NCI-H2227 (cell line): ENCODE data around the gene SVEP1.
"Not testable (repeated sequence)": the region's sequence is repeated elsewhere in the genome, so short reads cannot be mapped to it uniquely, and the experiment has no call there.

Source experiments
- DNase-seq: peaks from one replicate; lab custom pipeline; 2025; ENCODE audit not compliant: unreplicated experiment; lab: John Stamatoyannopoulos, UW

Gene SVEP1

DNA sequence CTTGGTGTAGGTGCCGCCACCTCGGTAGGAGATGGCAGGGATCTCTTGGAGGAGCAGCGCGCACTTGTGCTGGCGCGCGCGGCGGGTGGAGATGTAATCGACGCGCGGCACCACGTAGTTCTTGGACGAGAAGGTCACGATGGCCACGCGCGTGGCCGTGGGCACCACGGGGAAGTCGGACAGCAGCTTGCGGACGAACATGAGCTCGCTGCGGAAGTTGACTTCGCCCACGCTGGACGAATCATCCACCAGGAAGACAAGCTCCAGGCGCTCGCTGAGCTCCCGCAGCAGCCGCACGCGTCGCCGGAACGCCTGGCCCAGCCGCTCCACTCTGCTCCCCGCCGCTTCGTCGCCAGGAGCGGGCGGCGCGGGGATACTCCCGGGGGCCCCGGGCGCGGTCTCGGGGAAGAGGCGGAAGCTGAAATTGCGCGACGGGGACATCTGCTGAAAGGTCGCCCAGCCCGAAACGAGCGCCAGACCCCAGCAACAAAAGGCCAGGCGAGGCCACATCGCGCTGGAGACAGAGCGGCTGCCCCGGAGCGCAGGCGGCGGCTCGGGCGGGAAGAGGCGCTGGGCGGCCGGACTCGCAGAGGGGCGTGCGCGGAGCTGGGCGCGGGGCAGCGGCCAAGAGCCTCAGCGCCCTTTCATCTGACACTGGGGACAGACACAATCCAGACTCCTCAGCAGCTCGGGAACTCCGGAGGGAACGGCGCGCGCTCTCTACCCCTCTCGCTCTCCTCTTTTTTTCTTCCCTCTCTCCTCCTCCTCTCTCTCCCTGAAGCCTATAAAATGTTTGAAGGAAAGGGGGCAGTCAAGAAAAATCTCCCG, at the start of gene SVEP1:
Gene SVEP1 (minus strand): TSS at position 708 of the 828 bp plus-strand sequence. CDS start 198 bp downstream, at position 510.
- DNase-seq = no peak

- DNase-seq = no peak
Measured at GRCh38 chr9:110626101-110626829, 46.7 kb upstream of the SVEP1 start.

DNA sequence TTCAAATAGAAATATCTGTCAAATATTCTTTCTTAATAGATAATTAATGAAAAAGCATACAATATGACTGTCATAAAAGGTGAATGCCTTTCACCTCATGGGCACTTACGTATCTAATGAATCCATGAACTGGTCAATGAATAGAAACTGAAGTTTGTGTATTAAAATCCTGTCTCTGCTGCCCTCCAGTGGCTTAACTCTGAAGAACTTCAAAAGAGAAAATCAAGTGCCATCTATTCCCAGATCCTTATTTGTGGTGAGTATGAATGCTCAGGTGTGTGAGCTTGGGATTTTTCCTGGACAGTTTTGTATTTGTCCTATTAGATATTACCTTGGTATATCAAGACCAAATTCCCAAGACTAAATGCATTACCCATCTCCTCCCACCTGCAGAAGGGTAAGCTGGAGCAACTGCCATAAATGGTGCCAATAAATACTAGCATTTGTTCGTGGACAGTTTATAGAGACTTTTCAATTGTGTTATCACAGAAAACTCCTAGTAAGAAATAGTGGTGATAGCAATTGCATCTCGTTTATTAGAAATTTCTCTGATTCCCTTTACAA, 44.0 kb upstream of the SVEP1 start:
- peak; percentile 30 for DNase-seq

DNA sequence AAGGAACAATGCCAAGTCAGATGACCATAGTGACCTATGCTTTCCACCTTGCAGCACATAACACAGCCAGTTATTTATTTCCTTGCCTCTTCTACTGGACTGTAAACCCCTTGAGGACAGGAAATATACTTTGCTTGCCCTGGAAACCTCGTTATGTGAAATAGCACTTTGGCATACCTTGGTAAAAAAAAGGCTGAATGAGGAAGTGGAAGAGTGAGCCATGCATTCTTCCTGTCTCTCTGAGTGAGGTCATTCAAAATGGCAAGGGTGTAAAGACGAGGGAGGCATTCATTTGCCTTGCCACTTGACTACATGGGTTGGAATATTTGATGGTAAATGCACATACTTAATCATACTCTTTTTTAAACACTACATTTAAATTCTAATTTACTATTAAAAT, 42.8 kb upstream of the SVEP1 start:
- no peak for DNase-seq

DNA sequence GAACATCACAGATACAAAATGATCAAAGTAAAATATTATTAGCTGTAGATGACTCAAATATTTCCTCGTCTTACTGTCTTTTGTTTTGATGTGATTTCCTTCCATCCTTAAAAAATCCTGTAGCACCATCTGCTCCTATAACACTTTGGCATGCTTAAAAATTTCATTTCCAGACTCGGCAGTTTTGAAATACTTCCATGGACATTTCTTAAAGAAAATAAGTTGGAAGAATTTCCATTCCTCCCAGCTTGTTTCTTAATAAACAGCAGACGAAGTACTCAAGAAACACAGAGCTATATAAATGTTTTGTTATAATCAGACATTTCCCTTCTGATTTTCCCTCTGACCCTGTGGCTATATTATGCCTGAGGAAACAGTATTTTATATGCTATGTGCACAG, 41.2 kb upstream of the SVEP1 start:
- DNase-seq = no peak

DNA sequence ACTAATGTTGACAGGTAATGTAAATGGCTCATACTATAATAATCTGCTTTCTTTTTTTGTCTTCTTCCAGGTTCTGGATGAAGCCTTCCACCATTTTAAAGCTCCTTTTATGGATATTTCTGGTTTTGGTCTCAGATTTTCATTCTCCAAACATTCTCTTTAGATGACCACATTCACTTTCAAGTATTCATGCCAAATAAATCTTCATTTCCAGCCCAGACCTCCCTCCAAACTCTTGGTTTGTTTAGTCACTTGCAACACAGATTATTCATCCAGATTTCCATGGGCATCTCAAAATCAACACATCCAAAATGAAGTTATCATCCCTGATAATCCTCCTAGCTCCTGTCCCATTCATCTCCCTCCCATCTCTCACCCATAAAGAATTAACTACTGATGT, 40.3 kb upstream of the SVEP1 start:
- no peak for DNase-seq

GRCh38 chr9:110615498-110615897, 36.0 kb upstream of the SVEP1 start:
- no peak for DNase-seq

GRCh38 chr9:110614576-110614975, 35.0 kb upstream of the SVEP1 start:
- not testable (repeated sequence) for DNase-seq

GRCh38 chr9:110606179-110606790, 26.7 kb upstream of the SVEP1 start:
- DNase-seq = no peak

- no peak for DNase-seq
Measured at GRCh38 chr9:110605565-110605964, 26.0 kb upstream of the SVEP1 start.

DNA sequence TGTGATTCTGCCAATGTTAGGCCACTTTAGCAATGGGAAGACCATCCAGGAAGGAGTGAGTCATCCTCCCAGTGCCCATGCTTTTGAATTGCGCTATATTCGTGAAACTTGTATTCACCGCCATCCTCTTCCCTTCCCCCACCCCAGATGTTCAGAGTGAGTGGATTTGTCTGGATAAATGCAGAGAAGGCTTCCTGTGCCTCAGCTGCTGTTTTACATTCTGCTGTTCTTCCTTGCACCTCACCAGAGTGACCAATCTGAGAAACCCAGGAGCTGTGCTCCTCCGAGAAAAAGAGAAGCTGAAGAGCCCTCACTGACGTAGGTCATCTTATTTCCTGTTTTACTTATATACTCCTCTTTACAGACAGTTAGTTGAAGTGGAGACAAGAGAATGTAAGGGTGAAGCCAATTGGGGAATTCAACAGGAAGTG, 24.6 kb upstream of the SVEP1 start:
- DNase-seq = no peak

GRCh38 chr9:110602281-110602680, 22.7 kb upstream of the SVEP1 start:
- no peak for DNase-seq

DNA sequence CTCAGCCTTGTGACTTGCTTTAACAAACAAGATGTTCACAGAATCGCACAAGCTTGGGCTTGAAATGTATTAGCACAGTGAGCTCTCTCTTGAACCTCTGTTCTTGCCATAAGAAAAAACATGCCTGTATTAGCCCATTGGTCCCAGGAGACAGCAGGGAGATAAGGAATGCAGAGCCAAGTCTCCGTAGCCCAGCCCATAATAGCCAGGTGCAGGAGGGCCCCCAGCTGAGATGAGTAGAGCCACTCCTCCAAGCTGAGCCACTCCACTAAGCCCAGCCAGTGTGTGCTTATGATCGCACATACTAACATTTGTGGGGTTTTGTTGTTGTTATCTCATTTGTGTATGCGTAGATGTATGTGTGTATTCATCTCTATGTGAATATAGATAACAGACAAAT, 21.6 kb upstream of the SVEP1 start:
- DNase-seq = no peak

GRCh38 chr9:110599468-110599867, 19.9 kb upstream of the SVEP1 start:
- no peak for DNase-seq

GRCh38 chr9:110592044-110592830, 12.7 kb upstream of the SVEP1 start:
- DNase-seq = no peak

DNA sequence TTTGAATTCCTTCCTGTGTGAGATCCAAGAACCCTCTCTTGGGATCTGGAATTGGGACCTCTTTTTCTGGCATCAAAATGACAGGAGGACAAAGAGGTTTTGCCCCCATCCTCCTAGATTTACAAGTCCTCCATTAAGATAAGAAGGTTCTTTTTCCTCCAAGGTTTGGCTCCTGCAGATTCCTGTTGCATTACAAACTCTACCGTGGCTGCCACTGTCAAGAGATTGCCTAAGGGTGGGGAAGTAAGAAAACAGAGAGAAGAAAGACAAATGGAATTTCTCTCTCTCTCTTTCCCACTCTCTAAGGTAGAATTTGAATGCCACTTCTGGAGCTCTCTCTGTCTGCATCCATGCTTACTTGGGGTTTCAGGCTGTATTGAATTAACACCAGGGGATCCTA, 12.0 kb upstream of the SVEP1 start:
- DNase-seq = no peak

DNA sequence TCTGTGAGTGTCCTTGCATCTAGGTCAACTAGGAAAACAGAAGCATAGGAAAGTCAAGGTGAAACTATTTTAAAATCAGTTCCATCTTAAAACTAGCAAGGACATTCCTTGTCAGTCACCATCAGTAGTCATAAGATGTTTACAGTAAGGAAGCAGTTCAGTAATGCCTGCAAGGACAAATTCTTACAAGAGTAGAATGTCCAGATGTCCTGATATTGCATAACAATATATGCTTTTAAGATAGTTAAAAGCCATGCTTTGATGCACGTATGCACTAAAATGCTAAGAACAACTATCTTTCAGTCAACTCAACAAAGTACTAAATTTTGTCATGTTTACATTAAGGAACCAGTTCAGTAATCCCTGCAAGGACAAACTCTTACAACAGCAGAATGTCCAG, 11.3 kb upstream of the SVEP1 start:
- DNase-seq = no peak

DNA sequence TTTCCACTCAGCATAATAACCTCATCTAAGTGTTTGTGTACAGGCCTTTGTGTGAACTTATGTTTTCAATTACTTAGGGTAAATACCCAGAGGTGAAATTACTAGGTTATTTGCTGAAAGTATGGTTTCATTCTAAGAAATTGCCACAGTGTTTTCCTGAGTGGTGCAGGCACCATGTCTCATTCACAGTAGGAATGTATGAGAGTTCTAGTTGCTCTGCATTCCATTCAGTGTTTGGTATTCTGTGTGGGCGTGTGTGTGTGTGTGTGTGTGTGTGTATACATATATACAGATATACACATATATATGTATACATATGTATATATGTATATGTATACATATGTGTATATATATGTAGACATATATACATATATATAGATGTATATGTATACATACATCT, 8.8 kb upstream of the SVEP1 start:
- no peak for DNase-seq

GRCh38 chr9:110583237-110583636, 3.7 kb upstream of the SVEP1 start:
- no peak for DNase-seq

GRCh38 chr9:110582156-110582555, 2.6 kb upstream of the SVEP1 start:
- DNase-seq = no peak

GRCh38 chr9:110580850-110581249, 1.3 kb upstream of the SVEP1 start:
- no peak for DNase-seq
